GM23248 (cell line): Measurements from ENCODE around the gene L3MBTL1. TPM values are rescaled to one million over a fixed set of nuclear protein-coding genes. Genes with fewer than 3 reads are reported as not detected.

Source experiments
- DNase-seq: peaks from one replicate; pipeline ENCODE4 v3.0.0-alpha.2; 2015
- H2AFZ ChIP-seq: fragments of 200-600 bp; sonication (generic); 2 replicates; pipeline ENCODE4 v1.6.1; 2016; ENCODE audit warnings: antibody characterized with exemption
- H3F3A ChIP-seq: fragments of 200-600 bp; sonication (generic); 2 replicates; pipeline ENCODE4 v1.6.1; 2016; ENCODE audit warnings: mild to moderate bottlenecking, antibody characterized with exemption, mixed run types; ENCODE audit not compliant: insufficient read depth
- H3K27ac ChIP-seq: fragments of 200-600 bp; sonication (generic); 2 replicates; pipeline ENCODE4 v1.5.1; 2016; ENCODE audit warnings: mild to moderate bottlenecking
- H3K27me3 ChIP-seq: fragments of 200-600 bp; sonication (generic); replicated peaks from 2 replicates; pipeline ENCODE4 v1.6.1; 2016; ENCODE audit warnings: mild to moderate bottlenecking; ENCODE audit not compliant: insufficient read depth
- H3K36me3 ChIP-seq: fragments of 200-600 bp; sonication (generic); 2 replicates; pipeline ENCODE4 v1.6.1; 2016; ENCODE audit warnings: low read depth, mild to moderate bottlenecking
- H3K4me1 ChIP-seq: fragments of 200-600 bp; sonication (generic); 2 replicates; pipeline ENCODE4 v1.6.1; 2016; ENCODE audit warnings: mild to moderate bottlenecking; ENCODE audit not compliant: insufficient read depth
- H3K4me2 ChIP-seq: fragments of 200-600 bp; sonication (generic); one replicate; pipeline ENCODE4 v1.6.1; 2016; ENCODE audit warnings: mild to moderate bottlenecking; ENCODE audit not compliant: unreplicated experiment
- H3K4me3 ChIP-seq: fragments of 200-600 bp; sonication (generic); 2 replicates; pipeline ENCODE4 v1.5.1; 2016; ENCODE audit warnings: mild to moderate bottlenecking
- H3K79me2 ChIP-seq: fragments of 200-600 bp; sonication (generic); 2 replicates; pipeline ENCODE4 v1.6.1; 2016; ENCODE audit warnings: mild to moderate bottlenecking; ENCODE audit not compliant: insufficient read depth
- H3K9ac ChIP-seq: fragments of 200-600 bp; sonication (generic); 2 replicates; pipeline ENCODE4 v1.6.1; 2016; ENCODE audit warnings: mild to moderate bottlenecking
- H3K9me2 ChIP-seq: fragments of 200-600 bp; sonication (generic); 2 replicates; pipeline ENCODE4 v1.6.1; 2016; ENCODE audit warnings: mixed run types, mild to moderate bottlenecking, moderate library complexity; ENCODE audit not compliant: insufficient read depth
- H3K9me3 ChIP-seq: fragments of 200-600 bp; sonication (generic); one replicate; pipeline ENCODE4 v1.6.1; 2017; ENCODE audit warnings: low read depth
- H4K20me1 ChIP-seq: fragments of 200-600 bp; sonication (generic); 2 replicates; pipeline ENCODE4 v1.6.0; 2016; ENCODE audit not compliant: insufficient read depth
- EZH2 ChIP-seq: fragments of 200-600 bp; sonication (generic); IDR thresholded peaks from 2 replicates; pipeline ENCODE4 v1.6.1; 2018; ENCODE audit warnings: antibody characterized with exemption, mild to moderate bottlenecking; ENCODE audit not compliant: insufficient read depth, poor library complexity, severe bottlenecking
- EZH2phosphoT487 ChIP-seq: fragments of 200-600 bp; sonication (generic); IDR thresholded peaks from 2 replicates; pipeline ENCODE4 v1.6.1; 2018; ENCODE audit warnings: antibody characterized with exemption, moderate library complexity, mild to moderate bottlenecking, low read depth; ENCODE audit not compliant: insufficient read depth
- WGBS, 2 experiments: methylation state at CpG; one replicate each; pipeline ENCODE4 v1.1.6; 2015 to 2017; ENCODE audit warnings: low lambda C conversion rate in 2 of 2, low coverage in 1 of 2; ENCODE audit errors: missing lambda C conversion rate in 2 of 2; 5-methylcytosine and 5-hydroxymethylcytosine counted together
- in situ Hi-C: fragments of 300-500 bp; cut with MboI; formaldehyde crosslinking; loops from 2 replicates; pipeline ENCODE4 v1.15.0; 2020
- polyA plus RNA-seq: library from polyadenylated mRNA; unstranded; fragments of >200 nt; fragmentation: Nextera tagmentation; extraction: Ambion mirVana; gene quantifications from 2 replicates; pipeline ENCODE4 v1.2.1, GENCODE V29; 2016
- total RNA-seq: library from RNA; depleted of rRNA; stranded (reverse); fragments of >200 nt; shearing (Covaris generic); gene quantifications from 2 replicates; pipeline ENCODE4 v1.2.3, GENCODE V29; 2014

Gene L3MBTL1
- total and polyA plus RNA-seq, 2 experiments from 2014 or later = 0.22 to 0.35 TPM

DNA sequence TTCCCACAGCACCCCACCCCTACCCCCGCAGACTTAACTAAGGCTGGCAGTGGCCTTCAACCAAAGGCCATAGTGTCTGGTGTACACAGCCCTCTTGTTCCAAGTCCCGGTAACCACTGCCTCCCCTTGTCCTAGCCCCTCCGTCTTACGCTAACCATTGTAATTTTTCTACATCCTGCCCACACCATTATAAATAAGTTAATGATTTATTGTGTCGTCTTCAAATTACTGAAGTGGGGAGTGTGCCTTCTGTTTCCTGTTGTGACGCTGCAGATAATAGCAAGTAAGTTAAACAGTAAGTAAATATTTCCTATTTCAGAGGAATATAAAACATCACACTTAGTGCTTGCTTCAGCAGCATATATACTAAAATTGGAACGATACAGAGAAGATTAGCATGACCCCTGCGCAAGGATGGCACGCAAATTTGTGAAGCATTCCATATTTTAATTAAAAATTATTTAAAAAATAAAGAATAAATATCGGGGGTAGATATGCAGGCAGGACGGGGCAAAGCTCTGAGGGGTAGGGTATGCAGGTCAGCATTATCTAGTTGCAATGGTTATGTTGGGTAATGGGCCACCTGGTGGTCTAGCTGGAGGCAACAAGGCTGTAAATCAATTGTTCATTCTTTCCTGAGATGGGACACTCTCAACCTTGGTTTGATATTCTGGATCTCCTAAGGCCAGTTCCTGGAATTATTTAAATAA lies 34.7 kb upstream of the L3MBTL1 start:
- H3K27me3 ChIP-seq = no peaks in the 10 kb centered on the region
- in situ Hi-C loops = no loop called here
- H3K4me1 ChIP-seq = no peaks in the 10 kb centered on the region
- H3K9me2 ChIP-seq = no peaks in the 10 kb centered on the region
- DNase-seq = no peak
- TF ChIP-seq EZH2phosphoT487 (no peak), EZH2 (no peak)
- H3K9ac ChIP-seq = no peak overlapping the region
- no peaks in the 10 kb centered on the region for H3K79me2 ChIP-seq
- no peak overlapping the region for H3K4me2 ChIP-seq
- no peak overlapping the region for H2AFZ ChIP-seq
- no peaks in the 10 kb centered on the region for H4K20me1 ChIP-seq
- 90 to 93% methylated on average over 11 of the region's 11 CpGs for WGBS, 2 experiments
- H3K27ac ChIP-seq = no peak overlapping the region
- peaks cover 34% of the 10 kb centered on the region for H3F3A ChIP-seq
- no peak overlapping the region for H3K4me3 ChIP-seq
- H3K9me3 ChIP-seq = no peaks in the 10 kb centered on the region
- H3K36me3 ChIP-seq = peaks cover 2% of the 10 kb centered on the region; the same call in 1 of the 2 replicates

GRCh38 chr20:43473381-43473704 lies 34.2 kb upstream of the L3MBTL1 start:
- Histone ChIP-seq H4K20me1 (no peaks in the 10 kb centered on the region), H3F3A (peaks cover 29% of the 10 kb centered on the region), H3K9me2 (no peaks in the 10 kb centered on the region), H3K4me1 (no peaks in the 10 kb centered on the region), H3K79me2 (no peaks in the 10 kb centered on the region), H3K36me3 (no peaks in the 10 kb centered on the region), H3K27ac (no peak overlapping the region), H3K9ac (no peak overlapping the region), H2AFZ (no peak overlapping the region), H3K9me3 (no peaks in the 10 kb centered on the region), H3K4me2 (no peak overlapping the region), H3K4me3 (no peak overlapping the region), H3K27me3 (no peaks in the 10 kb centered on the region)
- DNase-seq = no peak
- TF ChIP-seq EZH2 (no peak), EZH2phosphoT487 (no peak)
- in situ Hi-C loops = no loop called here
- WGBS, 2 experiments = 91% methylated on average over 4 of the region's 4 CpGs

DNA sequence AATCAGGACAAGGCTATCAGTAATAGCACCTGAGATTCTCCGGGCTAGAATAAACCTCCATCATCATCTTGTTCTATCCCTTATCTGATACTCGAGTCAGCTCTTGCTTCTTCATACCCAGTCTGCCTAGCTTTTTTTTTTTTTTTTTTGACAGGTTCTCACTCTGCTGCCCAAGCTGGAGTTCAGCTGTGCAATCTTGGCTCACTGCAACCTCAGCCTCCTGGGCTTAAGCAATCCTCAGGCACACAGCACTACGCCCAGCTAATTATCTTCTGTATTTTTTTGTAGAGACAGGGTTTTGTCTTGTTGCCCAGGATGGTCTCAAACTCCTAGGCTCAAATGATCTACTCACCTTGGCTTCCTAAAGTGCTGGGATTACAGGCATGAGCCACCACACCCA lies 30.3 kb upstream of the L3MBTL1 start:
- no peak overlapping the region for H3K4me3 ChIP-seq
- no peaks in the 10 kb centered on the region for H3K36me3 ChIP-seq
- no peaks in the 10 kb centered on the region for H3K79me2 ChIP-seq
- DNase-seq = no peak
- H3K9me3 ChIP-seq = no peaks in the 10 kb centered on the region
- no peaks in the 10 kb centered on the region for H3K4me1 ChIP-seq
- no peak overlapping the region for H3K4me2 ChIP-seq
- 35 to 37% methylated on average over 3 of the region's 3 CpGs for WGBS, 2 experiments
- H4K20me1 ChIP-seq = no peaks in the 10 kb centered on the region
- in situ Hi-C loops = no loop called here
- H3F3A ChIP-seq = peaks cover 3% of the 10 kb centered on the region; the same call in 1 of the 2 replicates
- H3K9me2 ChIP-seq = no peaks in the 10 kb centered on the region
- H2AFZ ChIP-seq = no peak overlapping the region
- TF ChIP-seq EZH2 = no peak
- no peak for TF ChIP-seq EZH2phosphoT487
- H3K9ac ChIP-seq = no peak overlapping the region
- no peaks in the 10 kb centered on the region for H3K27me3 ChIP-seq
- no peak overlapping the region for H3K27ac ChIP-seq

DNA sequence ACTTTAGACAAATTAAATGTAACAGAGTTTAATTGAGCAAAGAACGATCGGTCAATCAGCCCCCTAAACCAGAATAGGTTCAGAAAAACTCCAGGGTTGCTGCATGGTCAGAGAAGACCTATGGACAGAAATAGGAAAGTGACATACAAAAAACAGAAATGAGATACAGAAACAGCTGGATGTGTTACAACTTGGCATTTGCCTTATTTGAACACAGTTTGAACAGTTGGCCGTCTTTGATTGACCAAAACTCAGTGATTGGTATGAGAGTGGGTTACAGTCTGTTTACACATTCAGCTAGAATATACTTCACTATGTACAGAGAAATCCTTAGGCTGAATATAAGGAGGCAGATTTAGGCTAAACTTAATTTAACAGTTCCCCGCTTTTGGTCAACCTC lies 29.9 kb upstream of the L3MBTL1 start:
- no peak overlapping the region for H3K27ac ChIP-seq
- H3K4me2 ChIP-seq = no peak overlapping the region
- H3K9me3 ChIP-seq = no peaks in the 10 kb centered on the region
- H3K9ac ChIP-seq = no peak overlapping the region
- in situ Hi-C loops = no loop called here
- no peaks in the 10 kb centered on the region for H3K79me2 ChIP-seq
- TF ChIP-seq EZH2 (no peak), EZH2phosphoT487 (no peak)
- DNase-seq = no peak
- H2AFZ ChIP-seq = no peak overlapping the region
- no peaks in the 10 kb centered on the region for H3K9me2 ChIP-seq
- WGBS, 2 experiments = 78 to 85% methylated on average over 4 of the region's 4 CpGs
- H3F3A ChIP-seq = peaks cover 2% of the 10 kb centered on the region; the same call in 1 of the 2 replicates
- no peak overlapping the region for H3K4me3 ChIP-seq
- H3K36me3 ChIP-seq = no peaks in the 10 kb centered on the region
- no peaks in the 10 kb centered on the region for H3K27me3 ChIP-seq
- no peaks in the 10 kb centered on the region for H3K4me1 ChIP-seq
- no peaks in the 10 kb centered on the region for H4K20me1 ChIP-seq
